Ureter (tissue), 1 donor: ENCODE results near the gene ANO5. TPM values are rescaled to one million over a fixed set of nuclear protein-coding genes. Genes with fewer than 3 reads are reported as not detected.

Experiments
- total RNA-seq: library from RNA; stranded (reverse); gene quantifications from one replicate; pipeline ENCODE4 v1.2.4, GENCODE V29; 2023
- donor health status: DM: yes; HTN: yes; CAD: no.

ANO5 gene
- total RNA-seq, 1 donor from 2014 or later, result 5.2 TPM

Other genes with a start within 250 kb of the ANO5 start
- not detected for gene SLC17A6, start 145.3 kb downstream of the ANO5 start, total RNA-seq